Stomach (tissue), 9 donors: Measurements from ENCODE around the gene CREB1. TPM values are rescaled to one million over a fixed set of nuclear protein-coding genes. Genes with fewer than 3 reads are reported as not detected.

ENCODE experiments used
- DNase-seq, 2 donors: peaks; one replicate each; pipeline versions ENCODE4 v3.0.0 to v3.0.0-alpha.2; 2013 to 2019
- H3K27ac ChIP-seq, 5 donors: fragments of 200-600 bp in 4 of 5; sonication (generic) in 4 of 5; one replicate each; pipeline ENCODE4 v1.5.1; 2013 to 2019; ENCODE audit warnings: mild to moderate bottlenecking in 1 of 5, moderate library complexity in 1 of 5
- H3K27me3 ChIP-seq, 3 donors: fragments of 200-600 bp; sonication (generic); one replicate each; pipeline ENCODE4 v1.5.1; 2017 to 2019; ENCODE audit warnings: mixed run types in 1 of 3
- H3K36me3 ChIP-seq, 4 donors: fragments of 200-600 bp; sonication (generic); 1 replicate in 3 of 4; 2 replicates in 1 of 4; pipeline ENCODE4 v1.5.1; 2016 to 2019
- H3K4me1 ChIP-seq, 4 donors: fragments of 200-600 bp; sonication (generic); one replicate each; pipeline ENCODE4 v1.5.1; 2016 to 2019
- H3K4me3 ChIP-seq, 4 donors: fragments of 200-600 bp; sonication (generic) in 3 of 4; one replicate each; pipeline ENCODE4 v1.5.1; 2016 to 2019; ENCODE audit warnings: mild to moderate bottlenecking in 1 of 4
- H3K9me3 ChIP-seq, 4 donors: fragments of 200-600 bp; sonication (generic); one replicate each; pipeline ENCODE4 v1.5.1; 2016 to 2019
- EP300 ChIP-seq: sonication (generic); formaldehyde crosslinking; IDR thresholded peaks from one replicate; pipeline ENCODE4 v1.6.1; 2017; ENCODE audit warnings: antibody characterized with exemption
- POLR2A ChIP-seq, 4 donors: fragments of 450-650 bp; IDR thresholded peaks; one replicate each; pipeline ENCODE4 v1.6.1; 2016; ENCODE audit warnings: antibody characterized with exemption in 4 of 4, control low read depth in 2 of 4, mild to moderate bottlenecking in 1 of 4, moderate library complexity in 1 of 4
- POLR2AphosphoS5 ChIP-seq, 3 donors: sonication (generic); formaldehyde crosslinking; IDR thresholded peaks; one replicate each; pipeline ENCODE4 v1.6.1; 2016; ENCODE audit warnings: antibody characterized with exemption in 3 of 3
- WGBS, 5 donors: extraction: QIAGEN DNeasy Blood & Tissue Kit in 3 of 5; methylation state at CpG; one replicate each; pipeline versions ENCODE4 v1.1.5 to v1.1.7; 2013 to 2018; 5-methylcytosine and 5-hydroxymethylcytosine counted together
- intact Hi-C: fragments of 100-400 bp; cut with DNase I; formaldehyde crosslinking; loops from one replicate; pipeline ENCODE4 v1.15.1; 2023; ENCODE audit warnings: low total_unique reads
- polyA plus RNA-seq, 3 donors: library from polyadenylated mRNA; stranded (reverse); fragments of 200-250 nt; gene quantifications; one replicate each; pipeline ENCODE4 v1.2.3, GENCODE V29; 2013
- total RNA-seq, 5 donors: library from RNA; depleted of rRNA; stranded (reverse); fragments of >200 nt; gene quantifications; one replicate each; pipeline versions ENCODE4 v1.1.0 to v1.2.3, GENCODE V29; 2014 to 2016
- TF ChIP-seq, protein P1 (sequence below), 7 experiments: fragments of 450-650 bp in 4 of 7; fragments of 200-600 bp in 3 of 7; sonication (generic) in 3 of 7; IDR thresholded peaks; one replicate each; pipeline ENCODE4 v1.5.1; 2016 to 2019; ENCODE audit warnings: antibody characterized with exemption in 7 of 7, control low read depth in 2 of 7, mild to moderate bottlenecking in 1 of 7
- donor health status: healthy with polysubstance abuse.
- donor health status: Bipolar disorder and iron deficiency.
- donor health status: healthy.

The CREB1 gene
- total and polyA plus RNA-seq, 8 donors, result 5.2 to 58.6 (median 16.3) TPM

DNA sequence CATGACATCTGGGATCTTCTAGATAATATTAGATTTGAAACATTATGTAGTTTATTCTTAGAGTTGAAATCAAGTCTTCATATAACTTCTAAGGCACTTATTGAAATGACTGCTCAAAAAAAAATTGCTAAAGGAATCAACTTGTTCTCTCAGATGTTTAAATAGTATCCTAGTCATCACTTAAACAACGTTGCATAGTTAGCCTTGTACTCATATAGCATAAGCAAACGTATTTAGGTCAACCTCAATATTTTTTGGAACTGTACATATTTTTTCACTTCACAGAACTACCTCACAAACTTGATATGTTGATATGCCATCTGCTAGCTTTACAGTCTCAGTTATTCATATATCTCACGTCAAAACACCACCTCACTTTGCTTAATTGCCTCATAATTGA is 47.1 kb upstream of the CREB1 start:
- DNase-seq, result no peak
- WGBS, 5 donors, result 54 to 64% (median 60%) methylated on average over 3 of the region's 3 CpGs
- Histone ChIP-seq H3K4me3 (no peak overlapping the region), H3K9me3 (no peaks in the 10 kb centered on the region), H3K27me3 (no peaks in the 10 kb centered on the region), H3K27ac (peak overlapping the region in 2 of 5 donors; percentile 27 to 50), H3K4me1 (peaks cover 0 to 8% (median 3%) of the 10 kb centered on the region in 4 donors), H3K36me3 (no peaks in the 10 kb centered on the region)
- intact Hi-C loops, result no loop called here
- no peak for TF ChIP-seq POLR2A (IDR thresholded peaks at IDR 0.05)
- TF ChIP-seq, protein P1, sequence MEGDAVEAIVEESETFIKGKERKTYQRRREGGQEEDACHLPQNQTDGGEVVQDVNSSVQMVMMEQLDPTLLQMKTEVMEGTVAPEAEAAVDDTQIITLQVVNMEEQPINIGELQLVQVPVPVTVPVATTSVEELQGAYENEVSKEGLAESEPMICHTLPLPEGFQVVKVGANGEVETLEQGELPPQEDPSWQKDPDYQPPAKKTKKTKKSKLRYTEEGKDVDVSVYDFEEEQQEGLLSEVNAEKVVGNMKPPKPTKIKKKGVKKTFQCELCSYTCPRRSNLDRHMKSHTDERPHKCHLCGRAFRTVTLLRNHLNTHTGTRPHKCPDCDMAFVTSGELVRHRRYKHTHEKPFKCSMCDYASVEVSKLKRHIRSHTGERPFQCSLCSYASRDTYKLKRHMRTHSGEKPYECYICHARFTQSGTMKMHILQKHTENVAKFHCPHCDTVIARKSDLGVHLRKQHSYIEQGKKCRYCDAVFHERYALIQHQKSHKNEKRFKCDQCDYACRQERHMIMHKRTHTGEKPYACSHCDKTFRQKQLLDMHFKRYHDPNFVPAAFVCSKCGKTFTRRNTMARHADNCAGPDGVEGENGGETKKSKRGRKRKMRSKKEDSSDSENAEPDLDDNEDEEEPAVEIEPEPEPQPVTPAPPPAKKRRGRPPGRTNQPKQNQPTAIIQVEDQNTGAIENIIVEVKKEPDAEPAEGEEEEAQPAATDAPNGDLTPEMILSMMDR (IDR thresholded peaks at IDR 0.05), result no peak
- no peak for TF ChIP-seq POLR2AphosphoS5 (IDR thresholded peaks at IDR 0.05)
- no peak for TF ChIP-seq EP300

DNA sequence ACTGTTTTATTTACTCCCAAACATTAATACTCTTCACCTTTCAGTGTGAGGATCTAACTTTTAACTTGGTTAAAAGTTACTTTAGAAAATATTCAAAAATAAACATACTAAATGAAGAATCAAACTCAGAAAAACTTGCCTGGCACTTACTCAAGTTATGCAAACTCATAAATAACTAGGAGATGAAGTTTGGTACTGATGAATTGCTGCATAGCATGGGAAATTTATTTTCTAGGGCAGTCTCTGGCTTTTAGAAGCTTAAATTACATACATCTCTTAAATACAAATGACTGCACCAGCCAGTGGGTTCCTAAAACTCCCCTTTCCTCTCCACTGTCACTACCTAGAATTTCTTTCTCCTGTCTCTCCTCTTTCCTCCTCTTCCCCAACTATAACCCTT is 46.7 kb upstream of the CREB1 start:
- no peak for DNase-seq
- Histone ChIP-seq H3K4me3 (no peak overlapping the region), H3K36me3 (no peaks in the 10 kb centered on the region), H3K27ac (peak overlapping the region in 2 of 5 donors; percentile 27 to 50), H3K9me3 (no peaks in the 10 kb centered on the region), H3K27me3 (no peaks in the 10 kb centered on the region), H3K4me1 (peaks cover 0 to 8% (median 3%) of the 10 kb centered on the region in 4 donors)
- intact Hi-C loops, result no loop called here
- TF ChIP-seq EP300 (no peak), POLR2A (IDR thresholded peaks at IDR 0.05) (no peak), POLR2AphosphoS5 (IDR thresholded peaks at IDR 0.05) (no peak)
- TF ChIP-seq, protein P1 (IDR thresholded peaks at IDR 0.05), result no peak

DNA sequence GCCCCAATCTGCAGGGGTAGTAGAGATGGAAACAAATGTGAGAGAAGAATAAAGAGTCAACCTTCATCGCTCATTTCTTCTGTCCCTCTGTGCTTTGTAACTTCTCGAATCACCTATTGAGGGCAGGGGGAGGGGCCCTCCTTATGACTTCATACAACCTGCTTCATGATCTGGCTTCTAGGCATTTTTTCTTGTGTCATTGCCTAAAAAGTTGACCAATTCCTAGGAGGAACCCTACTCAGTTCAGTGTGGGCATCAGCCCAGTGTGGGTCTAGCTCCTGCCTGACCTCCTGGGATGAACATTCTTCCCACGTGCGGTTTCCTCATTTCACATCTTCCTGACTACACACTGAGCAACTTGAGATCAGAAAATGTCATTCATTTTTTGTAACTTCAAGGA is 46.3 kb upstream of the CREB1 start:
- no peak for DNase-seq
- Histone ChIP-seq H3K27ac (peak overlapping the region in 2 of 5 donors; percentile 27 to 50), H3K4me3 (no peak overlapping the region), H3K27me3 (no peaks in the 10 kb centered on the region), H3K4me1 (peaks cover 0 to 8% (median 3%) of the 10 kb centered on the region in 4 donors), H3K9me3 (no peaks in the 10 kb centered on the region), H3K36me3 (no peaks in the 10 kb centered on the region)
- WGBS, 5 donors, result 89 to 93% (median 91%) methylated on average over 4 of the region's 4 CpGs
- intact Hi-C loops, result no loop called here
- TF ChIP-seq POLR2A (IDR thresholded peaks at IDR 0.05), result no peak
- TF ChIP-seq POLR2AphosphoS5 (IDR thresholded peaks at IDR 0.05), result no peak
- no peak for TF ChIP-seq EP300

DNA sequence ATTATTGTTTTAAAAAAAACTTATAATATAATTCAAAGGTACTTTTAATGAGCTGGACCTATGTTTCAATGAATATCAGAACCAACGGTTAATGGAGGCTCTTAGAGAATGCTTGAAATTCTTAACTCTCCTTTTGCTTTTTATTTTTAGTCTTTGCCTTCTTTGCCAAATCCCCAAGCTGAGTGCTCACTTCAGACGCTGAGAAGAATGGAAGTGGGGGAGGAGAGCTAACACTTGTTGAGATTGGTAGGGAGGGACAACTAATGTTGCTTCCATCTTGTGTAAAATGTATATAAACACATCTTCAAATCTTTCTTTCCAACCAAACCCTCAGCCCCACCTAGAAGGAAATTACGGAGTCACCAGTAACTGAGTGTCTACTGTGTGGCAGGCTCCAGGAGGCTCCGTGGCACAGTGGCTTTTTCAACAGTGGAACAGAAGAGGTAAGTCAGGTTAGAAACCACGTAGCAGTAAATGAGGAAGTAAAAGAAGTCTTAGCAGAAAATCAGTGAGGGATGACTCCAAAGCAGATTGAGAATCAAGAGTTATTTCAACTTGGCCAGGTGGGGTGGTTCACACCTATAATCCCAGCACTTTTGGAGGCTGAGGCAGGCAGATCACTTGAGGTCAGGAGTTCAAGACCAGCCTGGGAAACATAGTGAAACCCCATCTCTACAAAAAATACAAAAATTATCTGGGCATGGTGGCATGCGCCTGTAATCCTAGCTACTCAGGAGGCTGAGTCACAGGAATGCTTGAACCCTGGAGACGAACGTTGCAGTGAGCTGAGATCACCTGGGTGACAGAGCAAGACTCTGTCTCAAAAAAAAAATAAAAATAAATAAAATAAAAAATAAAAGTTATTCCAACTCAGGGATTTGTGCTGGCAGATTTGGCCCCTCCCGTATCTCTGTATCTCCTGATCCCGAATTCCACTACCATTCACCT is 45.0 kb upstream of the CREB1 start:
- Histone ChIP-seq H3K27ac (peak overlapping the region in 1 of 5 donors; percentile 17), H3K4me3 (no peak overlapping the region), H3K9me3 (no peaks in the 10 kb centered on the region), H3K36me3 (no peaks in the 10 kb centered on the region), H3K27me3 (no peaks in the 10 kb centered on the region), H3K4me1 (peaks cover 0 to 8% (median 3%) of the 10 kb centered on the region in 4 donors)
- 69 to 83% (median 76%) methylated on average over 10 of the region's 10 CpGs for WGBS, 5 donors
- TF ChIP-seq POLR2A (IDR thresholded peaks at IDR 0.05) (no peak), EP300 (no peak), POLR2AphosphoS5 (IDR thresholded peaks at IDR 0.05) (no peak)
- TF ChIP-seq, protein P1 (IDR thresholded peaks at IDR 0.05), result no peak
- intact Hi-C loops, result no loop called here
- DNase-seq, result no peak
